Testis (tissue), 3 donors: ENCODE results near the gene PHGDH. TPM values are rescaled to one million over a fixed set of nuclear protein-coding genes. Genes with fewer than 3 reads are reported as not detected.

Experiments used
- DNase-seq: peaks from one replicate; pipeline ENCODE4 v3.0.0-alpha.2; 2019
- H3K27ac ChIP-seq, 2 donors: fragments of 200-600 bp; sonication (generic); one replicate each; pipeline ENCODE4 v1.5.1; 2019
- H3K27me3 ChIP-seq: fragments of 200-600 bp; sonication (generic); one replicate; pipeline ENCODE4 v1.5.1; 2019
- H3K36me3 ChIP-seq: fragments of 200-600 bp; sonication (generic); one replicate; pipeline ENCODE4 v1.5.1; 2017; ENCODE audit warnings: low read depth; ENCODE audit errors: missing control alignments
- H3K4me1 ChIP-seq: fragments of 200-600 bp; sonication (generic); one replicate; pipeline ENCODE4 v1.5.1; 2019
- H3K4me3 ChIP-seq, 2 donors: fragments of 200-600 bp; sonication (generic); one replicate each; pipeline ENCODE4 v1.5.1; 2017 to 2019
- H3K9me3 ChIP-seq: fragments of 200-600 bp; sonication (generic); one replicate; pipeline ENCODE4 v1.5.1; 2017
- POLR2A ChIP-seq: fragments of 450-650 bp; IDR thresholded peaks from one replicate; pipeline ENCODE4 v1.6.1; 2017; ENCODE audit warnings: antibody characterized with exemption, mild to moderate bottlenecking, moderate library complexity
- WGBS, 2 donors: methylation state at CpG; one replicate each; pipeline ENCODE4 v1.1.5; 2018; 5-methylcytosine and 5-hydroxymethylcytosine counted together
- intact Hi-C: fragments of 100-400 bp; cut with DNase I; formaldehyde crosslinking; loops from one replicate; pipeline ENCODE4 v1.15.1; 2023; ENCODE audit warnings: low total_unique reads
- polyA plus RNA-seq: library from polyadenylated mRNA; stranded (reverse); fragments of 350-450 nt; fragmentation: Illumina TruSeq; extraction: RNeasy Lipid Tissue Mini Kit (QIAGEN cat#74804); gene quantifications from one replicate; pipeline ENCODE4 v1.2.3, GENCODE V29; 2014; ENCODE audit warnings: low read depth, low replicate concordance; ENCODE audit not compliant: insufficient read depth
- total RNA-seq, 2 donors: library from RNA; depleted of rRNA; stranded (reverse); fragments of >200 nt; gene quantifications; one replicate each; pipeline ENCODE4 v1.2.3, GENCODE V29; 2016
- TF ChIP-seq, protein P1 (sequence below), 3 experiments: fragments of 450-650 bp in 2 of 3; fragments of 200-600 bp in 1 of 3; sonication (generic) in 1 of 3; IDR thresholded peaks; one replicate each; pipeline ENCODE4 v1.5.1; 2016 to 2019; ENCODE audit warnings: antibody characterized with exemption in 3 of 3, mild to moderate bottlenecking in 2 of 3, moderate library complexity in 1 of 3

PHGDH gene
- total and polyA plus RNA-seq, 3 donors from 2014 or later: 85.3 to 161 (median 131) TPM

DNA sequence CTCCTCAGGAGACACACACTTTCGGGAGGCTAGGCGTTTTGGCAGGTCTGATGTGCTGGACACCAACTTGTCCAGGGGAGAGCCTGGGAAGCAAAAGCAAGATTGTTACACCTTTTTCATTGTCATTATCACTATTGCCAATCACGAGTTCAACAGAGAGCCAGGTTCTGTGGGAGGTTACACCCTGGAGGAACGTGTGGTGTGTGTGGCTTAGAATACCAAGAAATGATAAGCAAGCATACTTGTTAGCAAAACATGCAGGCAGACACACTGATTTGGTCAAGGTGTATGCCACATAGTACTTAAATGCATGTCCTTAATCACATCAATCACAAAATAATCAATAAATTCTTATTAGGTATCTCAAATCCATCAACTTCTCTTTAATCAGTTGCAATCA is 40.9 kb downstream of the PHGDH start:
- H3K27ac ChIP-seq: no peak overlapping the region
- H3K4me1 ChIP-seq: peaks cover 5% of the 10 kb centered on the region
- H3K9me3 ChIP-seq: no peaks in the 10 kb centered on the region
- 64 to 82% methylated on average over 4 of the region's 4 CpGs for WGBS, 2 donors
- no peaks in the 10 kb centered on the region for H3K36me3 ChIP-seq
- TF ChIP-seq, protein P1, sequence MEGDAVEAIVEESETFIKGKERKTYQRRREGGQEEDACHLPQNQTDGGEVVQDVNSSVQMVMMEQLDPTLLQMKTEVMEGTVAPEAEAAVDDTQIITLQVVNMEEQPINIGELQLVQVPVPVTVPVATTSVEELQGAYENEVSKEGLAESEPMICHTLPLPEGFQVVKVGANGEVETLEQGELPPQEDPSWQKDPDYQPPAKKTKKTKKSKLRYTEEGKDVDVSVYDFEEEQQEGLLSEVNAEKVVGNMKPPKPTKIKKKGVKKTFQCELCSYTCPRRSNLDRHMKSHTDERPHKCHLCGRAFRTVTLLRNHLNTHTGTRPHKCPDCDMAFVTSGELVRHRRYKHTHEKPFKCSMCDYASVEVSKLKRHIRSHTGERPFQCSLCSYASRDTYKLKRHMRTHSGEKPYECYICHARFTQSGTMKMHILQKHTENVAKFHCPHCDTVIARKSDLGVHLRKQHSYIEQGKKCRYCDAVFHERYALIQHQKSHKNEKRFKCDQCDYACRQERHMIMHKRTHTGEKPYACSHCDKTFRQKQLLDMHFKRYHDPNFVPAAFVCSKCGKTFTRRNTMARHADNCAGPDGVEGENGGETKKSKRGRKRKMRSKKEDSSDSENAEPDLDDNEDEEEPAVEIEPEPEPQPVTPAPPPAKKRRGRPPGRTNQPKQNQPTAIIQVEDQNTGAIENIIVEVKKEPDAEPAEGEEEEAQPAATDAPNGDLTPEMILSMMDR (IDR thresholded peaks at IDR 0.05): no peak
- no peak for TF ChIP-seq POLR2A
- DNase-seq: no peak
- intact Hi-C loops: no loop called here
- no peaks in the 10 kb centered on the region for H3K27me3 ChIP-seq
- H3K4me3 ChIP-seq: no peak overlapping the region

DNA sequence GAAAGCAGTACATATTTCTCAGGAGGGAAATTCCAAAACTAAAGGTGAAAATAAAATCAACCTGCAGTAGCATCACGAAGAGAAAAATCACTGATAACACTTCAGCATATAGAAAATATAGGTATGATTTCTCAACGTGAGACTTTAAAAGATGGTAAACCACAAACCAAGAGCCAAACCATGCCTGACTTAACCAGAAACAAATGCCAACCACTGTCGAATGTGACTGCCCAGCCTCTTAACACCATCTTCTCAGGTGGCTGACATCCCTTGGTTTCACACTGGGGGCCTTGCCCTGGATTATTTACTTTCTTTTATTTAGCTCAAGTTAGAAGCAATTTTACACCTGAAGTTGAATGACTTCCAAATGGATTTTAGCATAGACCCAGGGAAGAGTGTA is 46.9 kb downstream of the PHGDH start:
- Histone ChIP-seq H3K4me3 (no peak overlapping the region), H3K4me1 (no peaks in the 10 kb centered on the region), H3K27me3 (no peaks in the 10 kb centered on the region), H3K36me3 (no peaks in the 10 kb centered on the region), H3K27ac (no peak overlapping the region), H3K9me3 (no peaks in the 10 kb centered on the region)
- DNase-seq: no peak
- intact Hi-C loops: no loop called here
- no peak for TF ChIP-seq POLR2A
- TF ChIP-seq, protein P1 (IDR thresholded peaks at IDR 0.05): no peak
- 83 to 93% methylated on average over 3 of the region's 3 CpGs for WGBS, 2 donors

DNA sequence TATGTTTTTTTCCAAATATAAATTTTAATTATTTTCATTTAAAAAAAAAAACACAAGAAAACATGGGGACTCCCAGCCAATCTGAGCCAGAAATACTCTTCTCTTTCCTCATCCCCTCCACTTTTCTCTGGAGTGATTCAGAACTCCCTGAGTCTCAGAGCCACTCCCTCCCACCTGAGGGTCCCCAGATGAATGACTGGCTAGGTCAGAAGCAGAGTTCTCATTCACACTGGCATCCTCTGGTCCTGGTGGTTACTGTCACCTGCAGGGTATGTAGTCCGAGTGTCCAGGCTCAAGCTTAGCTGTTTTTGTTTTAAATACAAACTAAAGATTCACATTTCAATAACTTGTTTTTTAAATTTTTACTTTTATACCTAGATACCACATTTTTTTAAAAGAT is 50.7 kb downstream of the PHGDH start:
- H3K4me3 ChIP-seq: no peak overlapping the region
- DNase-seq: no peak
- H3K27me3 ChIP-seq: no peaks in the 10 kb centered on the region
- H3K4me1 ChIP-seq: peaks cover 6% of the 10 kb centered on the region
- intact Hi-C loops: no loop called here
- no peak overlapping the region for H3K27ac ChIP-seq
- TF ChIP-seq, protein P1 (IDR thresholded peaks at IDR 0.05): no peak
- no peak for TF ChIP-seq POLR2A
- H3K9me3 ChIP-seq: no peaks in the 10 kb centered on the region
- WGBS, 2 donors: 87 to 89% methylated on average over 1 of the region's 1 CpG
- H3K36me3 ChIP-seq: no peaks in the 10 kb centered on the region

DNA sequence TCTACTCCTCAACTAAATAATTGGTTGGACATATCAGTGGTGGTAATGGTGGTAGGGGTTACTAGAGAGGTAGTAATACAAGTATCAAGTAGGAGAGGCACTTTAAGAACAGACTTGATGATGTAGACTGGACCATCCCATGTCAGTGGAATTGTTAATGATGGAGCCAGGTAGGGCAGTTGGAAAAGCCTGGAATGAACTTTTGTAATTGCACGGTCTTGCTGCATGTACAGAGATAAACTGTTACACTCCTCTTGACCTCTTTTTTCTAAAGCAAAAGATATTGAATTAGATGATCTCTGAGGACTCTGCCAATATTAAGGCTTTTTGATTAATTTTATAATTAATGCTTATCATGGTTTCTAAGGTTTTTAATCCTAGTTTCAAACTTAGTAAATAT is 51.2 kb downstream of the PHGDH start:
- H3K9me3 ChIP-seq: no peaks in the 10 kb centered on the region
- H3K4me1 ChIP-seq: peaks cover 6% of the 10 kb centered on the region
- intact Hi-C loops: no loop called here
- no peaks in the 10 kb centered on the region for H3K36me3 ChIP-seq
- no peak overlapping the region for H3K4me3 ChIP-seq
- no peaks in the 10 kb centered on the region for H3K27me3 ChIP-seq
- no peak for DNase-seq
- H3K27ac ChIP-seq: no peak overlapping the region
- TF ChIP-seq, protein P1 (IDR thresholded peaks at IDR 0.05): no peak
- TF ChIP-seq POLR2A: no peak
- 59 to 77% methylated on average over 1 of the region's 1 CpG for WGBS, 2 donors

DNA sequence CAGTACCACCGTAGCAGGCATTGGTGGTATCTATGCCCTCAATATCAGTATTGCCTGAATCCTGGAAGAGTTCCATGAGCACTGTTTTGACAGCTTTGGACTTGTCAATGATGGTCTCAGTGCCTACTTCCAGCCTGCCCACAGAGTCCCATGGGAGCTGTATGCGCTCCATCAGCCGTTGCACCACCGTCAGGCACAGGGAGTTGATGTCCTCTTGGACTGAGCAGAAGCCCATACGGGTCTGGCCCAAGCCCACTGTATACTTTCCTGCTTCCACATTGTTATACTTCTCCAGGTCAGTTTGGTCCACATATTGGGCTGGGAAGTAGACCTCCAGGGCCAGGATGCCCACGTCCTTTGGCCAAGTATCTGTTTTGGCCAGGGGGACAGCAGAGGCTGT is 52.5 kb downstream of the PHGDH start:
- intact Hi-C loops: no loop called here
- TF ChIP-seq, protein P1 (IDR thresholded peaks at IDR 0.05): no peak
- no peak for TF ChIP-seq POLR2A
- no peaks in the 10 kb centered on the region for H3K36me3 ChIP-seq
- no peaks in the 10 kb centered on the region for H3K27me3 ChIP-seq
- peaks cover 6% of the 10 kb centered on the region for H3K4me1 ChIP-seq
- no peak overlapping the region for H3K27ac ChIP-seq
- no peak overlapping the region for H3K4me3 ChIP-seq
- WGBS, 2 donors: 80 to 89% methylated on average over 5 to 6 of the region's 6 CpGs
- no peak for DNase-seq
- no peaks in the 10 kb centered on the region for H3K9me3 ChIP-seq
